GM10266 (cell line): ENCODE results near the gene LARGE1.

Experiments used
- DNase-seq: peaks from one replicate; pipeline ENCODE4 v3.0.0; 2012; ENCODE audit errors: extremely low spot score
- TF ChIP-seq, protein P1 (sequence below): IDR thresholded peaks from 2 replicates; pipeline ENCODE4 v1.5.1; 2012; ENCODE audit warnings: mild to moderate bottlenecking, low read depth; ENCODE audit not compliant: control insufficient read depth, insufficient read depth; ENCODE audit errors: missing control alignments

Gene LARGE1

DNA sequence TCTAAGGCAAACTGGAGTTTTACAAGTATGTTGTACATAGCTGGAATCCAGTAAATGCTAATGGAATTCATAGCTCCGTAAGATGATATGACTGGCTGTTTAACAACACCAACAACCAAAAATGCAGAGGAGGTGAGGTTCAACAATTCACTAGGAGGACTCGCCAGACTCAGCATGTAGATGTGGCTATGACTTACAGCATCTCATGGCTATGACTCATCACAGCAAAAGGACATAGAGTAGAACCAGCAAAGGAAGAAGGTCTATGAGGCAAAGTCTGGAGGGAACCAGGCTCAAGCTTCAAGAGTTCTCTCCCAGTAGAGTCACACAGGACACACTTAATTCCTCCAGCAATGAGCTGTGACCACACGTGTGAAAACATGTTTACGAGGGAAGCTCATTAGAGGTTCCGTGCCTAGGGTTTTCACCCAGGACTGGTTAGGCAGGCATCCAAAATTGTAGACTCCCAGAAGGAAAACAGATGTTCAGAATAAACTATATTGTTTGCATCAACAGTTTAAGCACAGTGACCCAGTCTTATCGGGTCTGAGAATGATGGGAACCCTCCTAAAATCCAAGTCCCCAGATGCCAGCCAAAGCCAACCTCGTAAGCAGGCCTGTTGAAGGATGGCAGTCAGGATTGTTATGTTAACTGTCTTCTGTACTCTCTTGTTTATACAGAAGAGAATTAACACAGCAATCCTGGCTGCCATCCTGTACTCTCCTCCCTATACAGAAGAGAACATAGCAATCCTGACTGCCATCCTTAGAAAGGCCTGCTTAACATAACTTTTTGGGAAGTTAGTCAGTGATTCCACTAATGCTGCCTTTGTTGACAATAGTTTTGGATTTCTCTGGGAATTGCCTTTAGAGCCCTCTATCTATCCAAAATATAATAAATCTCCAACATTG, 116.6 kb downstream of the LARGE1 start:
- no peak for DNase-seq
- TF ChIP-seq, protein P1, sequence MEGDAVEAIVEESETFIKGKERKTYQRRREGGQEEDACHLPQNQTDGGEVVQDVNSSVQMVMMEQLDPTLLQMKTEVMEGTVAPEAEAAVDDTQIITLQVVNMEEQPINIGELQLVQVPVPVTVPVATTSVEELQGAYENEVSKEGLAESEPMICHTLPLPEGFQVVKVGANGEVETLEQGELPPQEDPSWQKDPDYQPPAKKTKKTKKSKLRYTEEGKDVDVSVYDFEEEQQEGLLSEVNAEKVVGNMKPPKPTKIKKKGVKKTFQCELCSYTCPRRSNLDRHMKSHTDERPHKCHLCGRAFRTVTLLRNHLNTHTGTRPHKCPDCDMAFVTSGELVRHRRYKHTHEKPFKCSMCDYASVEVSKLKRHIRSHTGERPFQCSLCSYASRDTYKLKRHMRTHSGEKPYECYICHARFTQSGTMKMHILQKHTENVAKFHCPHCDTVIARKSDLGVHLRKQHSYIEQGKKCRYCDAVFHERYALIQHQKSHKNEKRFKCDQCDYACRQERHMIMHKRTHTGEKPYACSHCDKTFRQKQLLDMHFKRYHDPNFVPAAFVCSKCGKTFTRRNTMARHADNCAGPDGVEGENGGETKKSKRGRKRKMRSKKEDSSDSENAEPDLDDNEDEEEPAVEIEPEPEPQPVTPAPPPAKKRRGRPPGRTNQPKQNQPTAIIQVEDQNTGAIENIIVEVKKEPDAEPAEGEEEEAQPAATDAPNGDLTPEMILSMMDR, result no peak

- TF ChIP-seq, protein P1, result no peak
- DNase-seq, result no peak
Observed at GRCh38 chr22:33798401-33798800, 121.9 kb downstream of the LARGE1 start.

- DNase-seq, result no peak
Observed at GRCh38 chr22:33796494-33796893, 123.8 kb downstream of the LARGE1 start.

DNA sequence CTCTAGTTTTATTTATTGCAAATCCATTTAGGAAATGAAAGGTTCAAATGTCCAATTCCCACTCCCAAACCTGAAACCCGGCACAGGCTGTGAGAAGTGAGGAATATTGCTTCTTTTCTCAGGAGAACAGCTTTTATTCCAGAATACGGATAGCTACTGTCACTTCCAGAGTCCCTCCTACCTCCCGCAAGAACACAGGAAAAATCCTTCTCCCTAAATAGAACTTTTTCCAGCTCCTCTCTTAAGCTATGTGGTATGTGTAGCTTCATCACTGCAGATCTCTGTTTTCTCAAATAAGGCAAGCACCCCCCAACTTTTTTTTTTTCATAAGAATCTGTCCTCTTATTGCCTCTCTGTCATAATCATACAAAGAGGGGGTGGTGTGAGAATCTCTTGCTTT, 126.8 kb downstream of the LARGE1 start:
- TF ChIP-seq, protein P1, result no peak

More at GRCh38 chr22:33796494-33796893, 123.8 kb downstream of the LARGE1 start:
- TF ChIP-seq, protein P1, result no peak

DNA sequence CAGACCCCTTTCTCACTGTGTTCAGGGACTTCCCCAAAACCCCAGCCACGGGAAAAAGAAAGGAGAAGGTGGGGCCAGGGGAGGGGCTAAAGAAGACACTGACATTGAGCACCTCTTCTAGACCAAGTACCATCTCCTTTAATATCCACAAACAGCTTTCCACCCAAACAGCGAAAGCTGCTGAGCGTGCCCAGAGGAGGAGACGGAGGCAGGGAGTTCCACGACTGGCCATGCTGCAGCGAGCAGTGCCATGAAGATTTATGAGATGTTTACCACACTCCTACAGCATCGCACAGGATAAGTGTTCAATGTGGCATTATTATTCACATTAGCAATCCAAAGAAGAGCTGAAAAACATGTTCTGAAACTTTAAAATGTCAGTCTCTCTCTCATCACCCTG, 127.4 kb downstream of the LARGE1 start:
- DNase-seq, result no peak
- TF ChIP-seq, protein P1, result no peak

More for the DNA sequence above, 126.8 kb downstream of the LARGE1 start:
- no peak for DNase-seq

GRCh38 chr22:33789690-33790253, 130.5 kb downstream of the LARGE1 start:
- TF ChIP-seq, protein P1, result no peak
- no peak for DNase-seq

DNA sequence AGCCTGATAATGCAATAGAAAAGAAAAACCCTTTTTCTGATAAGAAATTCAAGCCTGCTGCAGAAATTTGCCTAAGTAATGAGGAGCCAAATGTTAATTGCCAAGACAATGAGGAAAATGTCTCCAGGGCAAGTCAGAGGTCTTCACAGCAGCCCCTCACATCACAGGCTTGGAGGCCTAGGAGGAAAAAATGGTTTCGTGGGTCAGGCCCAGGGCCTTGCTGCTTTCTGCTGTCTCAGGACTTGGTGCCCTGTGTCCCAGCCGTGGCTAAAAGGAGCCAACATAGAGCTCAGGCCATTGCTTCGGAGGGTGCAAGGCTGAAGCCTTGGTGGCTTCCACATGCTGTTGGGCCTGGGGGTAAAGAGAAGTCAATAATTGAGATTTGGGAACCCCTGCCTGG, 131.3 kb downstream of the LARGE1 start:
- DNase-seq, result no peak
- TF ChIP-seq, protein P1, result no peak
